HFF-Myc (cell line): Measurements from ENCODE around the gene ZFR2.

Experiments
- DNase-seq: peaks from one replicate; pipeline ENCODE4 v3.0.0-alpha.2; 2011; ENCODE audit warnings: low read depth; ENCODE audit errors: extremely low read depth
- H3K4me3 ChIP-seq: replicated peaks from 2 replicates; pipeline ENCODE4 v1.5.1; 2011; ENCODE audit warnings: low read depth, mild to moderate bottlenecking, control low read depth, low read length
- CTCF ChIP-seq: IDR thresholded peaks from 2 replicates; pipeline ENCODE4 v1.5.1; 2012; ENCODE audit warnings: mild to moderate bottlenecking, low read depth, low read length, control low read depth; ENCODE audit errors: missing control alignments

Gene ZFR2

GRCh38 chr19:3857449-3858003 is 11.3 kb downstream of the ZFR2 start:
- H3K4me3 ChIP-seq = no peak overlapping the region
- DNase-seq = no peak
- no peak for TF ChIP-seq CTCF

- DNase-seq = no peak
- no peak for TF ChIP-seq CTCF
- H3K4me3 ChIP-seq = no peak overlapping the region
Measured at GRCh38 chr19:3855320-3855719, 13.5 kb downstream of the ZFR2 start.

- no peak overlapping the region for H3K4me3 ChIP-seq
- TF ChIP-seq CTCF = peak; percentile 25
- peak; percentile 31 for DNase-seq
Measured at GRCh38 chr19:3852614-3853254, 16.1 kb downstream of the ZFR2 start.

- no peak for TF ChIP-seq CTCF
- DNase-seq = no peak
- no peak overlapping the region for H3K4me3 ChIP-seq
Measured at GRCh38 chr19:3852177-3852511, 16.7 kb downstream of the ZFR2 start.

- TF ChIP-seq CTCF = no peak
- H3K4me3 ChIP-seq = no peak overlapping the region
- DNase-seq = no peak
Measured at GRCh38 chr19:3851254-3852176, 17.3 kb downstream of the ZFR2 start.

GRCh38 chr19:3850320-3850972 is 18.4 kb downstream of the ZFR2 start:
- TF ChIP-seq CTCF = no peak
- H3K4me3 ChIP-seq = no peak overlapping the region
- no peak for DNase-seq
